ENCODE results near the gene KIF2C. TPM values are rescaled to one million over a fixed set of nuclear protein-coding genes. Genes with fewer than 3 reads are reported as not detected.

Gene KIF2C
- total and polyA plus RNA-seq, 2 experiments from 2014 or later = 5.8 to 6.7 TPM

DNA sequence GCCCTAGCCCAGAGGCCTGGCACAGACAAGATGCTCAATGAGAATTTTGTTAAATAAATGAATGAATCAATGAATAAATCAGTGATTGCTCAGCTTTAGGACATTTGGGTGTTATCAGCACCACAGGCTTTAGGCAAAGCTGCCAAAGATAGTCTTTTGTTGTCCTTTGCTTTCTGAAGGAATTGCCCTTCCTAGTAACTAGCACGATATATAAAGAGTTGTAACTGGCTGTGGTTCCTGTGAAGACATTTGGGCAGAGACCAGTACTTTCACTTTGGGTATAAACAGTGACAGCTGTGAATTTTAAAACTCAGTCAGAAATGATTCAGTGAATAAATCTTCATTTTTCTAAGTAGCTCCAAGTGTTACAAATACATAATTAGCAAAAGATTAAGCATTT is 22.0 kb upstream of the KIF2C start:
- H4K20me1 ChIP-seq (ENCODE audit: insufficient read depth, poor library complexity, severe bottlenecking) = no peaks in the 10 kb centered on the region
- no peak overlapping the region for H3K4me2 ChIP-seq
- H2AFZ ChIP-seq = no peak overlapping the region
- H3K79me2 ChIP-seq = no peaks in the 10 kb centered on the region
- WGBS (ENCODE audit: low lambda C conversion rate, missing lambda C conversion rate) = 78% methylated on average over 1 of the region's 1 CpG
- H3K9me2 ChIP-seq (replicated peaks; ENCODE audit: insufficient read depth) = no peaks in the 10 kb centered on the region
- H3K4me3 ChIP-seq = no peak overlapping the region
- H3K27me3 ChIP-seq = no peaks in the 10 kb centered on the region
- H3K36me3 ChIP-seq (replicated peaks; ENCODE audit: insufficient read depth, low read depth) = no peaks in the 10 kb centered on the region
- no peaks in the 10 kb centered on the region for H3K4me1 ChIP-seq (ENCODE audit: insufficient read depth)
- no peak for TF ChIP-seq EZH2 (IDR thresholded peaks at IDR 0.05; ENCODE audit: borderline replicate concordance)
- TF ChIP-seq, protein P1, sequence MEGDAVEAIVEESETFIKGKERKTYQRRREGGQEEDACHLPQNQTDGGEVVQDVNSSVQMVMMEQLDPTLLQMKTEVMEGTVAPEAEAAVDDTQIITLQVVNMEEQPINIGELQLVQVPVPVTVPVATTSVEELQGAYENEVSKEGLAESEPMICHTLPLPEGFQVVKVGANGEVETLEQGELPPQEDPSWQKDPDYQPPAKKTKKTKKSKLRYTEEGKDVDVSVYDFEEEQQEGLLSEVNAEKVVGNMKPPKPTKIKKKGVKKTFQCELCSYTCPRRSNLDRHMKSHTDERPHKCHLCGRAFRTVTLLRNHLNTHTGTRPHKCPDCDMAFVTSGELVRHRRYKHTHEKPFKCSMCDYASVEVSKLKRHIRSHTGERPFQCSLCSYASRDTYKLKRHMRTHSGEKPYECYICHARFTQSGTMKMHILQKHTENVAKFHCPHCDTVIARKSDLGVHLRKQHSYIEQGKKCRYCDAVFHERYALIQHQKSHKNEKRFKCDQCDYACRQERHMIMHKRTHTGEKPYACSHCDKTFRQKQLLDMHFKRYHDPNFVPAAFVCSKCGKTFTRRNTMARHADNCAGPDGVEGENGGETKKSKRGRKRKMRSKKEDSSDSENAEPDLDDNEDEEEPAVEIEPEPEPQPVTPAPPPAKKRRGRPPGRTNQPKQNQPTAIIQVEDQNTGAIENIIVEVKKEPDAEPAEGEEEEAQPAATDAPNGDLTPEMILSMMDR (IDR thresholded peaks at IDR 0.05; ENCODE audit: poor library complexity) = no peak
- TF ChIP-seq EZH2phosphoT487 (IDR thresholded peaks at IDR 0.05; ENCODE audit: low read depth, severe bottlenecking, unreplicated experiment) = no peak
- no peak for DNase-seq (ENCODE audit: low spot score)
- no peaks in the 10 kb centered on the region for H3K9me3 ChIP-seq (ENCODE audit: low read depth)
- no peak overlapping the region for H3K27ac ChIP-seq

DNA sequence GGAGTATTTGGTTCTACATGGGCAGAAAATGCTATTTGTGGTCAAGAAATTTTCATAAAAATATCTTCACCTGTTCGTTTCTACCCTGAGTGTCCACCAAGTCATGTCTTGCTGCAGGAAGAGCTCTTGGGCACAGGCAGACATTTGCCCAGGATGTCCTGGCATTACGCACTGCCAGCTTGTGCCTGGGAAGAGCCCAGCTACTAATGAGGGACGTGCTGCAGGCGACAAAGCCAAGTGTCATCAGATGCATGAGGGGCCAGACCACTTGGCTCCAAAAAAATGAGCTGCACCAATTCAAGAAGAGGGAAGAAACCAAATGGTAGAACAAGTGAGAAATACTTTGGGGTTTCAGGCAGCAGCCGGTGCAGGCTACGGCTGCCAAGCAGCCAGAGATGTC is 21.5 kb upstream of the KIF2C start:
- Histone ChIP-seq H3K27me3 (no peaks in the 10 kb centered on the region), H3K4me2 (no peak overlapping the region), H3K9me2 (replicated peaks; ENCODE audit: insufficient read depth) (no peaks in the 10 kb centered on the region), H3K27ac (no peak overlapping the region), H2AFZ (no peak overlapping the region), H3K36me3 (replicated peaks; ENCODE audit: insufficient read depth, low read depth) (no peaks in the 10 kb centered on the region), H3K4me1 (ENCODE audit: insufficient read depth) (no peaks in the 10 kb centered on the region), H3K79me2 (no peaks in the 10 kb centered on the region), H4K20me1 (ENCODE audit: insufficient read depth, poor library complexity, severe bottlenecking) (no peaks in the 10 kb centered on the region), H3K9me3 (ENCODE audit: low read depth) (no peaks in the 10 kb centered on the region), H3K4me3 (no peak overlapping the region)
- TF ChIP-seq, protein P1 (IDR thresholded peaks at IDR 0.05; ENCODE audit: poor library complexity) = no peak
- TF ChIP-seq EZH2phosphoT487 (IDR thresholded peaks at IDR 0.05; ENCODE audit: low read depth, severe bottlenecking, unreplicated experiment) (no peak), EZH2 (IDR thresholded peaks at IDR 0.05; ENCODE audit: borderline replicate concordance) (no peak)
- WGBS (ENCODE audit: low lambda C conversion rate, missing lambda C conversion rate) = 90% methylated on average over 6 of the region's 6 CpGs
- DNase-seq (ENCODE audit: low spot score) = no peak

DNA sequence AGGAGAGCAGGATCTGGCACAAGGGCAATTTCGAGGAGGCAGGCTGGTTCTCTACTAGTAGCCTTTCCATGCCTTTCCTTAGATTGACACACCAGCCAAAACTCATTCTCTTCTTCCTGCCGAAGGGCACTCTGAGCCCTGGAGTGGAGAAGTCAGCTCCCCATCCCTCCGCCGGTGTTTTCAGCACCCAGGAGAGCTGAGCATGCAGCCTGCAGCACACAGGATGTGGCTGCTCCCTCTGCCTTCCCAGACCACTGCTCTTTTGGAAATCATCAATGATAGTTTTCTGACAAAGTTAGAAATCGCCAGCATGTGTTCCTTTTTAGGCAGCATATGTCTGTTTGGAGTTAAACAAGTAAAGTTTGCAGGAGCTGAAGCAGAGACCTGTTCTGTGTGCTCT is 20.3 kb upstream of the KIF2C start:
- H3K4me2 ChIP-seq = no peak overlapping the region
- no peaks in the 10 kb centered on the region for H3K4me1 ChIP-seq (ENCODE audit: insufficient read depth)
- no peaks in the 10 kb centered on the region for H3K27me3 ChIP-seq
- no peak for DNase-seq (ENCODE audit: low spot score)
- H3K9me2 ChIP-seq (replicated peaks; ENCODE audit: insufficient read depth) = no peaks in the 10 kb centered on the region
- no peaks in the 10 kb centered on the region for H4K20me1 ChIP-seq (ENCODE audit: insufficient read depth, poor library complexity, severe bottlenecking)
- no peaks in the 10 kb centered on the region for H3K9me3 ChIP-seq (ENCODE audit: low read depth)
- H3K27ac ChIP-seq = no peak overlapping the region
- 75% methylated on average over 5 of the region's 5 CpGs for WGBS (ENCODE audit: low lambda C conversion rate, missing lambda C conversion rate)
- no peak overlapping the region for H2AFZ ChIP-seq
- no peak overlapping the region for H3K4me3 ChIP-seq
- TF ChIP-seq EZH2 (IDR thresholded peaks at IDR 0.05; ENCODE audit: borderline replicate concordance) (no peak), EZH2phosphoT487 (IDR thresholded peaks at IDR 0.05; ENCODE audit: low read depth, severe bottlenecking, unreplicated experiment) (no peak)
- TF ChIP-seq, protein P1 (IDR thresholded peaks at IDR 0.05; ENCODE audit: poor library complexity) = no peak
- H3K79me2 ChIP-seq = no peaks in the 10 kb centered on the region
- no peaks in the 10 kb centered on the region for H3K36me3 ChIP-seq (replicated peaks; ENCODE audit: insufficient read depth, low read depth)

DNA sequence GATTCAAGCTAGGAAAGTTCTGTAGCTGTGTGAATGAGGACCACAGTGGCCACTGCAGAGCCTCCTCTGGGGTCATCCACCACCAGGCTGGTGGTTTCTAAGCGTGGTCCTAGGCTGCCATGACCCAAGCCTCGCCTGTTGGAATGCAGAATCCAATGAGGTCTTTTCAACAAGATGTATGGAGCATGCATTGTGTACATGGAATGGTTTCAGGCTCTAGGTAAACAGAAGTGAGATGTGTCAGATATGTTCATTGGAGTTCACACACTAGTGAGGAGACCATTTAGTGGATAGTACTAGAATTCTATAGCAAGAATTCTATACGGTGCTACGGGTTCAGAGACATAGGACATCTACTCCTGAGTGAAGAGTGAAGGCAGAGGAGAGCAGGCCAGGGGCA is 19.4 kb upstream of the KIF2C start:
- Histone ChIP-seq H3K9me2 (replicated peaks; ENCODE audit: insufficient read depth) (no peaks in the 10 kb centered on the region), H3K79me2 (no peaks in the 10 kb centered on the region), H3K27me3 (no peaks in the 10 kb centered on the region), H3K4me1 (ENCODE audit: insufficient read depth) (no peaks in the 10 kb centered on the region), H2AFZ (no peak overlapping the region), H4K20me1 (ENCODE audit: insufficient read depth, poor library complexity, severe bottlenecking) (no peaks in the 10 kb centered on the region), H3K36me3 (replicated peaks; ENCODE audit: insufficient read depth, low read depth) (no peaks in the 10 kb centered on the region), H3K4me2 (no peak overlapping the region), H3K27ac (no peak overlapping the region), H3K4me3 (no peak overlapping the region), H3K9me3 (ENCODE audit: low read depth) (no peaks in the 10 kb centered on the region)
- 91% methylated on average over 4 of the region's 4 CpGs for WGBS (ENCODE audit: low lambda C conversion rate, missing lambda C conversion rate)
- TF ChIP-seq EZH2 (IDR thresholded peaks at IDR 0.05; ENCODE audit: borderline replicate concordance) (no peak), EZH2phosphoT487 (IDR thresholded peaks at IDR 0.05; ENCODE audit: low read depth, severe bottlenecking, unreplicated experiment) (no peak)
- TF ChIP-seq, protein P1 (IDR thresholded peaks at IDR 0.05; ENCODE audit: poor library complexity) = no peak
- no peak for DNase-seq (ENCODE audit: low spot score)

Measured in hepatocyte (in vitro differentiated cells).